HG03469 (cell line): ENCODE results near the gene RAB3D.

Experiments used
- ATAC-seq: cut with Tn5 transposase; IDR thresholded peaks from one replicate; pipeline ENCODE4 v1.9.1; 2021; ENCODE audit warnings: mild to moderate bottlenecking, moderate library complexity, moderate number of reproducible peaks; ENCODE audit not compliant: unreplicated experiment

RAB3D gene

GRCh38 chr19:11299946-11300810 lies 39.3 kb downstream of the RAB3D start:
- no peak for ATAC-seq

GRCh38 chr19:11296264-11296663 lies 43.2 kb downstream of the RAB3D start:
- ATAC-seq = no peak

- no peak for ATAC-seq
Observed at GRCh38 chr19:11295665-11296245, 43.7 kb downstream of the RAB3D start, which contains the start of gene TSPAN16. TSS of gene TSPAN16 (plus strand) at chr19:11296160. CDS start at chr19:11296298, 138 bp downstream.

GRCh38 chr19:11295180-11295579 lies 44.3 kb downstream of the RAB3D start:
- ATAC-seq = no peak

- no peak for ATAC-seq
Observed at GRCh38 chr19:11293433-11294389, 45.7 kb downstream of the RAB3D start.

GRCh38 chr19:11291991-11292390 lies 47.5 kb downstream of the RAB3D start:
- ATAC-seq = no peak

GRCh38 chr19:11291415-11291814 lies 48.0 kb downstream of the RAB3D start:
- ATAC-seq = no peak

- no peak for ATAC-seq
Observed at GRCh38 chr19:11290256-11290655, 49.2 kb downstream of the RAB3D start.

GRCh38 chr19:11288349-11288748 lies 51.1 kb downstream of the RAB3D start:
- no peak for ATAC-seq

- no peak for ATAC-seq
Observed at GRCh38 chr19:11286312-11286974, 53.0 kb downstream of the RAB3D start.

GRCh38 chr19:11284515-11284914 lies 54.9 kb downstream of the RAB3D start:
- ATAC-seq = no peak

- no peak for ATAC-seq
Observed at GRCh38 chr19:11281356-11282049, 58.0 kb downstream of the RAB3D start.

GRCh38 chr19:11279505-11280236 lies 59.8 kb downstream of the RAB3D start:
- no peak for ATAC-seq

GRCh38 chr19:11278670-11279069 lies 60.8 kb downstream of the RAB3D start:
- ATAC-seq = no peak

- ATAC-seq = no peak
Observed at GRCh38 chr19:11274533-11275086, 64.8 kb downstream of the RAB3D start.

- ATAC-seq = no peak
Observed at GRCh38 chr19:11273989-11274388, 65.5 kb downstream of the RAB3D start.

GRCh38 chr19:11273296-11273695 lies 66.2 kb downstream of the RAB3D start:
- no peak for ATAC-seq
